ENCODE data around the gene PRKN.
A peak's percentile ranks its signal among the peaks of the same experiment; 100 is the strongest.
"Not testable (repeated sequence)": the region's sequence is repeated elsewhere in the genome, so short reads cannot be mapped to it uniquely, and the experiment has no call there.

PRKN gene

GRCh38 chr6:161498881-161499280 lies 1228.7 kb downstream of the PRKN start:
- H3K4me3 ChIP-seq (ENCODE audit: low read depth, low read length), result no peak overlapping the region
- DNase-seq (ENCODE audit: low read depth), result no peak
- TF ChIP-seq CTCF (IDR thresholded peaks at IDR 0.05; ENCODE audit: low read depth, low read length), result no peak
- no peak for TF ChIP-seq MYC (IDR thresholded peaks at IDR 0.05; ENCODE audit: low read depth, low read length)
- no peak for TF ChIP-seq MAX (IDR thresholded peaks at IDR 0.05; ENCODE audit: low read depth, low read length)
- TF ChIP-seq POLR2A (IDR thresholded peaks at IDR 0.05; ENCODE audit: extremely low read depth, insufficient read length), result no peak

- peak; percentile 9 for TF ChIP-seq CTCF (IDR thresholded peaks at IDR 0.05; ENCODE audit: low read depth, low read length)
- TF ChIP-seq MAX (IDR thresholded peaks at IDR 0.05; ENCODE audit: low read depth, low read length), result no peak
- no peak for TF ChIP-seq POLR2A (IDR thresholded peaks at IDR 0.05; ENCODE audit: extremely low read depth, insufficient read length)
- no peak for TF ChIP-seq MYC (IDR thresholded peaks at IDR 0.05; ENCODE audit: low read depth, low read length)
- no peak overlapping the region for H3K4me3 ChIP-seq (ENCODE audit: low read depth, low read length)
- peak; percentile 25 for DNase-seq (ENCODE audit: low read depth)
These were observed 1229.2 kb downstream of the PRKN start for GRCh38 chr6:161498359-161498758.

- no peak for DNase-seq (ENCODE audit: low read depth)
- H3K4me3 ChIP-seq (ENCODE audit: low read depth, low read length), result no peak overlapping the region
- no peak for TF ChIP-seq MYC (IDR thresholded peaks at IDR 0.05; ENCODE audit: low read depth, low read length)
- no peak for TF ChIP-seq POLR2A (IDR thresholded peaks at IDR 0.05; ENCODE audit: extremely low read depth, insufficient read length)
- no peak for TF ChIP-seq CTCF (IDR thresholded peaks at IDR 0.05; ENCODE audit: low read depth, low read length)
- TF ChIP-seq MAX (IDR thresholded peaks at IDR 0.05; ENCODE audit: low read depth, low read length), result no peak
These were observed 1230.6 kb downstream of the PRKN start for GRCh38 chr6:161496941-161497340.

- DNase-seq (ENCODE audit: low read depth); H3K4me3 ChIP-seq (ENCODE audit: low read depth, low read length): not testable (repeated sequence)
These were observed 1231.3 kb downstream of the PRKN start for GRCh38 chr6:161496271-161496670.

- no peak overlapping the region for H3K4me3 ChIP-seq (ENCODE audit: low read depth, low read length)
- no peak for TF ChIP-seq MYC (IDR thresholded peaks at IDR 0.05; ENCODE audit: low read depth, low read length)
- no peak for TF ChIP-seq MAX (IDR thresholded peaks at IDR 0.05; ENCODE audit: low read depth, low read length)
- no peak for TF ChIP-seq POLR2A (IDR thresholded peaks at IDR 0.05; ENCODE audit: extremely low read depth, insufficient read length)
- no peak for TF ChIP-seq CTCF (IDR thresholded peaks at IDR 0.05; ENCODE audit: low read depth, low read length)
- no peak for DNase-seq (ENCODE audit: low read depth)
These were observed 1233.0 kb downstream of the PRKN start for GRCh38 chr6:161494566-161494965.

GRCh38 chr6:161493576-161494118 lies 1233.9 kb downstream of the PRKN start:
- DNase-seq (ENCODE audit: low read depth), result no peak
- no peak for TF ChIP-seq POLR2A (IDR thresholded peaks at IDR 0.05; ENCODE audit: extremely low read depth, insufficient read length)
- TF ChIP-seq CTCF (IDR thresholded peaks at IDR 0.05; ENCODE audit: low read depth, low read length), result no peak
- H3K4me3 ChIP-seq (ENCODE audit: low read depth, low read length), result no peak overlapping the region
